Glutamatergic neuron (in vitro differentiated cells): ENCODE results near the gene NUDCD3. TPM values are rescaled to one million over a fixed set of nuclear protein-coding genes. Genes with fewer than 3 reads are reported as not detected.

Source experiments
- DNase-seq: peaks from one replicate; pipeline ENCODE4 v3.0.0; 2022
- H3K27ac Mint-ChIP-seq: one replicate; pipeline ENCODE4 v1.8.0; 2020; ENCODE audit warnings: mild to moderate bottlenecking, mixed read lengths, inconsistent platforms; ENCODE audit not compliant: unreplicated experiment
- H3K27me3 Mint-ChIP-seq: one replicate; pipeline ENCODE4 v1.8.0; 2020; ENCODE audit warnings: mild to moderate bottlenecking, moderate library complexity, mixed read lengths, inconsistent platforms; ENCODE audit not compliant: unreplicated experiment
- H3K36me3 Mint-ChIP-seq: one replicate; pipeline ENCODE4 v1.8.0; 2020; ENCODE audit warnings: mild to moderate bottlenecking, mixed read lengths, inconsistent platforms; ENCODE audit not compliant: unreplicated experiment
- H3K4me1 Mint-ChIP-seq: one replicate; pipeline ENCODE4 v1.8.0; 2020; ENCODE audit warnings: mild to moderate bottlenecking, low read depth, mixed read lengths, inconsistent platforms; ENCODE audit not compliant: unreplicated experiment
- H3K4me3 Mint-ChIP-seq: one replicate; pipeline ENCODE4 v1.8.0; 2020; ENCODE audit warnings: mild to moderate bottlenecking, mixed read lengths, inconsistent platforms; ENCODE audit not compliant: unreplicated experiment
- H3K9me3 Mint-ChIP-seq: one replicate; pipeline ENCODE4 v1.8.0; 2020; ENCODE audit warnings: mild to moderate bottlenecking, moderate library complexity, mixed read lengths, inconsistent platforms; ENCODE audit not compliant: unreplicated experiment
- CTCF ChIP-seq: fragments of 200-600 bp; sonication (generic); IDR thresholded peaks from one replicate; pipeline ENCODE4 v1.5.0; 2021; ENCODE audit not compliant: partially characterized antibody, unreplicated experiment
- total RNA-seq: library from RNA; stranded (reverse); fragmentation: NEBNext Ultra II Directional; extraction: Animal tissue kit (Norgen Biotek cat#: 25700); gene quantifications from one replicate; pipeline ENCODE4 v1.2.1, GENCODE V29; 2021; ENCODE audit not compliant: unreplicated experiment

Gene NUDCD3
- total RNA-seq, 1 donor from 2014 or later, result 151 TPM

- TF ChIP-seq CTCF, result no peak
- no peaks in the 10 kb centered on the region for H3K27me3 Mint-ChIP-seq
- peaks cover 5% of the 10 kb centered on the region for H3K4me1 Mint-ChIP-seq
- no peak for DNase-seq
- peaks cover 4% of the 10 kb centered on the region for H3K9me3 Mint-ChIP-seq
- H3K4me3 Mint-ChIP-seq, result no peak overlapping the region
- no peak overlapping the region for H3K27ac Mint-ChIP-seq
- no peaks in the 10 kb centered on the region for H3K36me3 Mint-ChIP-seq
Observed at GRCh38 chr7:44438816-44439215, 51.6 kb downstream of the NUDCD3 start.

- peaks cover 2% of the 10 kb centered on the region for H3K27me3 Mint-ChIP-seq
- H3K36me3 Mint-ChIP-seq, result no peaks in the 10 kb centered on the region
- H3K4me3 Mint-ChIP-seq, result no peak overlapping the region
- DNase-seq, result no peak
- H3K27ac Mint-ChIP-seq, result no peak overlapping the region
- H3K9me3 Mint-ChIP-seq, result no peaks in the 10 kb centered on the region
- no peak for TF ChIP-seq CTCF
- peaks cover 9% of the 10 kb centered on the region for H3K4me1 Mint-ChIP-seq
Observed at GRCh38 chr7:44434201-44434600, 56.3 kb downstream of the NUDCD3 start.

GRCh38 chr7:44433255-44434022 is 57.0 kb downstream of the NUDCD3 start:
- Mint-ChIP-seq H3K9me3 (no peaks in the 10 kb centered on the region), H3K27me3 (peaks cover 2% of the 10 kb centered on the region), H3K36me3 (no peaks in the 10 kb centered on the region), H3K4me3 (no peak overlapping the region), H3K27ac (no peak overlapping the region), H3K4me1 (peaks cover 9% of the 10 kb centered on the region)
- no peak for DNase-seq
- TF ChIP-seq CTCF, result no peak

- H3K9me3 Mint-ChIP-seq, result no peaks in the 10 kb centered on the region
- no peak for DNase-seq
- TF ChIP-seq CTCF, result no peak
- H3K36me3 Mint-ChIP-seq, result no peaks in the 10 kb centered on the region
- H3K4me3 Mint-ChIP-seq, result no peak overlapping the region
- H3K27me3 Mint-ChIP-seq, result peaks cover 2% of the 10 kb centered on the region
- H3K27ac Mint-ChIP-seq, result no peak overlapping the region
- H3K4me1 Mint-ChIP-seq, result peaks cover 9% of the 10 kb centered on the region
Observed at GRCh38 chr7:44432381-44432977, 58.0 kb downstream of the NUDCD3 start.

- peaks cover 1% of the 10 kb centered on the region for H3K9me3 Mint-ChIP-seq
- no peak for TF ChIP-seq CTCF
- no peaks in the 10 kb centered on the region for H3K36me3 Mint-ChIP-seq
- DNase-seq, result no peak
- peaks cover 9% of the 10 kb centered on the region for H3K4me1 Mint-ChIP-seq
- no peak overlapping the region for H3K4me3 Mint-ChIP-seq
- H3K27ac Mint-ChIP-seq, result no peak overlapping the region
- peaks cover 2% of the 10 kb centered on the region for H3K27me3 Mint-ChIP-seq
Observed at GRCh38 chr7:44431091-44431608, 59.3 kb downstream of the NUDCD3 start.
